HCT116 (cell line): ENCODE data around the gene TMEM164. TPM values are rescaled to one million over a fixed set of nuclear protein-coding genes. Genes with fewer than 3 reads are reported as not detected.

Experiments used
- ATAC-seq: fragments of 200-7000 bp; cut with Tn5 transposase; 2 replicates; pipeline ENCODE4 v1.9.1; 2020; ENCODE audit warnings: mild to moderate bottlenecking, moderate library complexity
- BruUV-seq: library from RNA; stranded (reverse); fragments of 400-500 nt; replicated peaks from 2 replicates; lab custom pipeline; 2021; lab: Mats Ljungman, UMichigan
- CTCF ChIA-PET: fragments of 300-600 bp; sonication (Branson Sonifier 250); formaldehyde crosslinking; loops from one replicate; lab custom pipeline; 2021; ENCODE audit warnings: antibody characterized with exemption; lab: Charles Lee
- POLR2A ChIA-PET: fragments of 300-600, 350-600 bp; sonication (Branson Sonifier 250); formaldehyde crosslinking; loops from one replicate; lab custom pipeline; 2021; ENCODE audit warnings: antibody characterized with exemption; lab: Charles Lee
- RAD21 ChIA-PET, 2 experiments: fragments of 300-600 bp; sonication (Branson Sonifier 250); formaldehyde crosslinking; loops; one replicate each; lab custom pipeline; 2023; ENCODE audit warnings: low total read pairs in 2 of 2; ENCODE audit not compliant: uncharacterized antibody in 2 of 2, unreplicated experiment in 2 of 2, low non-redundant PET in 1 of 2; lab: Charles Lee
- DNase-seq: peaks from one replicate; pipeline ENCODE4 v3.0.0-alpha.2; 2010; ENCODE audit warnings: low read depth, low spot score
- H2AFZ ChIP-seq: fragments of 200-600 bp; shearing (Covaris generic), sonication (generic); 2 replicates; pipeline ENCODE4 v1.6.1; 2017; ENCODE audit warnings: low read depth, mixed run types, mixed read lengths, antibody characterized with exemption, low read length; ENCODE audit not compliant: poor library complexity, severe bottlenecking
- H3K27ac ChIP-seq: 2 replicates; pipeline ENCODE4 v1.5.1; 2012; ENCODE audit warnings: low read depth, low read length
- H3K27me3 ChIP-seq: fragments of 200-600 bp; sonication (generic); 2 replicates; pipeline ENCODE4 v1.6.1; 2016; ENCODE audit warnings: mixed run types, low read length, mixed read lengths; ENCODE audit not compliant: insufficient read depth
- H3K36me3 ChIP-seq, 2 experiments: fragments of 200-500 bp in 1 of 2; fragments of 200-600 bp in 1 of 2; sonication (Bioruptor generic) in 1 of 2; sonication (generic) in 1 of 2; 2 replicates each; pipeline versions ENCODE4 v1.5.1 to v1.6.1; 2014 to 2016; ENCODE audit warnings: low read length in 2 of 2, inconsistent platforms in 1 of 2, mixed read lengths in 1 of 2, mixed run types in 1 of 2; ENCODE audit not compliant: insufficient read depth in 2 of 2, control insufficient read depth in 1 of 2
- H3K4me1 ChIP-seq, 2 experiments: fragments of 200-600 bp in 1 of 2; sonication (generic) in 1 of 2; 2 replicates each; pipeline versions ENCODE4 v1.5.1 to v1.6.1; 2012 to 2017; ENCODE audit warnings: low read length in 2 of 2, inconsistent platforms in 1 of 2, mild to moderate bottlenecking in 1 of 2, mixed read lengths in 1 of 2, mixed run types in 1 of 2, moderate library complexity in 1 of 2; ENCODE audit not compliant: insufficient read depth in 2 of 2, control insufficient read depth in 1 of 2
- H3K4me2 ChIP-seq: fragments of 200-600 bp; sonication (generic); 2 replicates; pipeline ENCODE4 v1.6.1; 2017; ENCODE audit warnings: mixed run types, low read length, mixed read lengths
- H3K4me3 ChIP-seq, 2 experiments: fragments of 200-600 bp in 1 of 2; sonication (generic) in 1 of 2; replicated peaks in 1 of 2; 2 replicates each; pipeline ENCODE4 v1.5.1; 2011 to 2016; ENCODE audit warnings: low read length in 2 of 2, control low read depth in 1 of 2, low read depth in 1 of 2, mild to moderate bottlenecking in 1 of 2, mixed read lengths in 1 of 2, mixed run types in 1 of 2
- H3K79me2 ChIP-seq: fragments of 200-600 bp; sonication (generic); 2 replicates; pipeline ENCODE4 v1.6.1; 2017; ENCODE audit warnings: mild to moderate bottlenecking, mixed run types, low read length, moderate library complexity, mixed read lengths; ENCODE audit not compliant: insufficient read depth
- H3K9ac ChIP-seq: fragments of 200-600 bp; sonication (generic); 2 replicates; pipeline ENCODE4 v1.6.1; 2016; ENCODE audit warnings: low read length, mixed read lengths
- H3K9me2 ChIP-seq: fragments of 200-600 bp; sonication (generic), shearing (Covaris generic); 2 replicates; pipeline ENCODE4 v1.6.1; 2017; ENCODE audit warnings: mixed run types, mild to moderate bottlenecking, moderate library complexity; ENCODE audit not compliant: insufficient read depth
- H3K9me3 ChIP-seq, 2 experiments: fragments of 200-500 bp in 1 of 2; fragments of 200-600 bp in 1 of 2; sonication (Bioruptor generic) in 1 of 2; sonication (generic) in 1 of 2; 2 replicates each; pipeline ENCODE4 v1.6.1; 2014 to 2017; ENCODE audit warnings: low read length in 2 of 2, mixed read lengths in 2 of 2, inconsistent platforms in 1 of 2, low read depth in 1 of 2, mild to moderate bottlenecking in 1 of 2, mixed run types in 1 of 2, moderate library complexity in 1 of 2; ENCODE audit not compliant: control insufficient read depth in 1 of 2, insufficient read depth in 1 of 2
- H4K20me1 ChIP-seq: fragments of 200-600 bp; sonication (generic), shearing (Covaris generic); 2 replicates; pipeline ENCODE4 v1.6.1; 2017; ENCODE audit warnings: mixed run types, mild to moderate bottlenecking, moderate library complexity; ENCODE audit not compliant: insufficient read depth
- CEBPB ChIP-seq: IDR thresholded peaks from 2 replicates; pipeline ENCODE4 v1.6.1; 2012; ENCODE audit warnings: low read depth
- EGR1 ChIP-seq: IDR thresholded peaks from 2 replicates; pipeline ENCODE4 v1.6.1; 2012; ENCODE audit warnings: low read depth
- EZH2 ChIP-seq: fragments of 200-600 bp; sonication (generic); IDR thresholded peaks from 2 replicates; pipeline ENCODE4 v1.6.1; 2017; ENCODE audit warnings: antibody characterized with exemption, mixed run types
- EZH2phosphoT487 ChIP-seq: fragments of 200-600 bp; IDR thresholded peaks from 2 replicates; pipeline ENCODE4 v1.6.1; 2018; ENCODE audit warnings: antibody characterized with exemption, borderline replicate concordance
- FOSL1 ChIP-seq: IDR thresholded peaks from 2 replicates; pipeline ENCODE4 v1.6.1; 2012; ENCODE audit warnings: low read depth
- JUND ChIP-seq: IDR thresholded peaks from 2 replicates; pipeline ENCODE4 v1.6.1; 2012
- MAX ChIP-seq: IDR thresholded peaks from 2 replicates; pipeline ENCODE4 v1.6.1; 2012
- POLR2AphosphoS5 ChIP-seq: IDR thresholded peaks from 2 replicates; pipeline ENCODE4 v1.6.1; 2011; ENCODE audit warnings: mild to moderate bottlenecking, low read depth, low read length, moderate library complexity
- RAD21 ChIP-seq: IDR thresholded peaks from 2 replicates; pipeline ENCODE4 v1.6.1; 2012; ENCODE audit warnings: low read depth, mild to moderate bottlenecking
- REST ChIP-seq: IDR thresholded peaks from 2 replicates; pipeline ENCODE4 v1.6.1; 2012; ENCODE audit warnings: low read depth
- SIN3A ChIP-seq: IDR thresholded peaks from 2 replicates; pipeline ENCODE4 v1.6.1; 2012; ENCODE audit warnings: low read depth
- SP1 ChIP-seq: IDR thresholded peaks from 2 replicates; pipeline ENCODE4 v1.6.1; 2012; ENCODE audit warnings: low read depth
- SRF ChIP-seq: IDR thresholded peaks from 2 replicates; pipeline ENCODE4 v1.6.1; 2012; ENCODE audit warnings: low read depth
- YY1 ChIP-seq: IDR thresholded peaks from 2 replicates; pipeline ENCODE4 v1.6.1; 2011; ENCODE audit warnings: low read length, low read depth, moderate library complexity, mild to moderate bottlenecking; ENCODE audit not compliant: insufficient replicate concordance; ENCODE audit errors: extremely low read depth
- ZNF274 ChIP-seq: fragments of 200-500 bp; sonication (Bioruptor generic); IDR thresholded peaks from 2 replicates; pipeline ENCODE4 v1.6.1; 2014; ENCODE audit warnings: mild to moderate bottlenecking, low read depth, low read length, inconsistent platforms
- intact Hi-C: fragments of 100-400 bp; cut with micrococcal nuclease; formaldehyde crosslinking; loops from 2 replicates; pipeline ENCODE4 v1.10.0; 2022
- total RNA-seq: library from RNA; stranded (reverse); gene quantifications from one replicate; pipeline ENCODE4 v1.2.1, GENCODE V29; 2021; ENCODE audit not compliant: unreplicated experiment

TMEM164 gene
- total RNA-seq, 1 experiment from 2014 or later, result 18.7 TPM

- no peaks in the 10 kb centered on the region for H3K9me3 ChIP-seq
- peaks cover 12 to 28% of the 10 kb centered on the region in 2 experiments for H3K4me1 ChIP-seq
- peak overlapping the region; percentile 54 for H3K4me2 ChIP-seq
- H3K27me3 ChIP-seq, result no peaks in the 10 kb centered on the region
- peak overlapping the region in 1 of 2 experiments; percentile 37; a peak in 2 of 4 replicates for H3K4me3 ChIP-seq
- BruUV-seq, result no TSS peak
- H3K9me2 ChIP-seq, result no peaks in the 10 kb centered on the region
- no peaks in the 10 kb centered on the region for H3K79me2 ChIP-seq
- POLR2A ChIA-PET, result no interaction called here
- RAD21 ChIA-PET, result no interaction called here
- CTCF ChIA-PET, result no interaction called here
- intact Hi-C loops, result no loop called here
- TF ChIP-seq FOSL1 (peak; percentile 34; the same call in 1 of the 2 replicates), CEBPB (peak; percentile 73), SP1 (peak; percentile 32), POLR2AphosphoS5 (no peak)
- H3K9ac ChIP-seq, result peak overlapping the region; percentile 44
- peak overlapping the region; percentile 78; the same call in 1 of the 2 replicates for H3K27ac ChIP-seq
- H4K20me1 ChIP-seq, result no peaks in the 10 kb centered on the region
- DNase-seq, result peak; percentile 59
- no peaks in the 10 kb centered on the region for H3K36me3 ChIP-seq
- peak; percentile 72 for ATAC-seq
- no peak overlapping the region for H2AFZ ChIP-seq
Observed at GRCh38 chrX:110086916-110087484, 84.1 kb downstream of the TMEM164 start.

- CTCF ChIA-PET, result no interaction called here
- intact Hi-C loops, result no loop called here
- TF ChIP-seq MAX (0 out of 2 replicates have a peak, but pooled peaks have one; percentile 17), SIN3A (no peak), FOSL1 (peak; percentile 23), EZH2 (no peak), REST (no peak), YY1 (no peak), EGR1 (no peak), SP1 (no peak), JUND (peak; percentile 25; the same call in 1 of the 2 replicates), RAD21 (no peak), ZNF274 (no peak), CEBPB (no peak), SRF (no peak), POLR2AphosphoS5 (no peak), EZH2phosphoT487 (no peak)
- Histone ChIP-seq H3K79me2 (no peaks in the 10 kb centered on the region), H4K20me1 (no peaks in the 10 kb centered on the region), H3K36me3 (no peaks in the 10 kb centered on the region), H3K27me3 (no peaks in the 10 kb centered on the region), H3K9ac (peak overlapping the region; percentile 44), H3K27ac (peak overlapping the region; percentile 78), H3K9me3 (no peaks in the 10 kb centered on the region), H3K9me2 (no peaks in the 10 kb centered on the region), H3K4me1 (peaks cover 12 to 28% of the 10 kb centered on the region in 2 experiments), H3K4me2 (peak overlapping the region; percentile 54), H2AFZ (no peak overlapping the region), H3K4me3 (peak overlapping the region in 1 of 2 experiments; percentile 37; a peak in 2 of 4 replicates)
- RAD21 ChIA-PET, result no interaction called here
- POLR2A ChIA-PET, result no interaction called here
- ATAC-seq, result peak; percentile 90
- no TSS peak for BruUV-seq
- DNase-seq, result peak; percentile 43
Observed at GRCh38 chrX:110087485-110088356, 84.8 kb downstream of the TMEM164 start.
